GM18502 (cell line): Measurements from ENCODE around the gene FBL.

Experiments
- ATAC-seq: cut with Tn5 transposase; IDR thresholded peaks from one replicate; pipeline ENCODE4 v1.9.1; 2021; ENCODE audit warnings: mild to moderate bottlenecking; ENCODE audit not compliant: unreplicated experiment, poor library complexity

Gene FBL

DNA sequence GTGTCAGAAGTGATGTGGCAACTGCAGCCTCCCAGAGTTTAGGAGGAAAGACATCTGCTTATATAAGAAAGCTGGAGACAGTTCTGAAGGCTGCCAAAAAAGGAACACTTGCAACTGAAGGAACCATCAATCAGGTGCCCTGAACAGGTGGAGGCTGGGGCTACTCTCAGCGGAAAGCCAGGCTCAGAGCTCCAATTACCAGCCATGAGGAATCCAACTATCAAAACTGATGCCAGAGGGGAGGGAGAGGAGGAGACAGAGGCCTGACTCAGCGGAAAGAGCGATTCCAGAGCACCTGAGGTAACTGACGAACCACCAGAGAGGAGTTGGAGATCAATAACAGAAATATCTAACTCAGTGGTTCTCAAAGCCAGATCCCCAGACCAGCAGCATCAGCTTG, 43.2 kb downstream of the FBL start:
- ATAC-seq = no peak

GRCh38 chr19:39797083-39797482, 49.1 kb downstream of the FBL start:
- no peak for ATAC-seq

DNA sequence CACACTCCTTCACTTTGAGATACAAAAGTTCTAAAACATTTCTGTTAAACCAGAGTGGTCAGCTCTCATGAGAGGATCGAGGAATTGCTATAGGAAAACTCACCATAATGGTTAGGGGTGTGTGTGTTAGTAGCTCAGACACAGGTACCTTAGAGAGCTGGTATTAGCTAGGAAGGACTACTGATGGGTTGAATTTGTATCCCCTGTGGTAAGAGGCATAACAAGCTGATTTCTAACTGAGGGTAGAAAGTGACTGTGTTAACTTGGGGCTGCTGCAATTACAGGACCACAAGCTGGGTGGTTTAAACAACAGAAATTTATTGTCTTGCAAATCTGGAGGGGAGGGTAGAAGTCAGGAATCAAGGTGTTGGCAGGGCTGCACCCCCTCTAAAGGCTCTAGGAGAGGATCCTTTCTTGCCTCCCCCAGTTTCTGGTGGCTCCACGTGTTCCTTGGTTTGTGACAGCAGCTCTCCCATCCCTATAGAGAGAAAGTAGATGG, 50.1 kb downstream of the FBL start:
- ATAC-seq = no peak

DNA sequence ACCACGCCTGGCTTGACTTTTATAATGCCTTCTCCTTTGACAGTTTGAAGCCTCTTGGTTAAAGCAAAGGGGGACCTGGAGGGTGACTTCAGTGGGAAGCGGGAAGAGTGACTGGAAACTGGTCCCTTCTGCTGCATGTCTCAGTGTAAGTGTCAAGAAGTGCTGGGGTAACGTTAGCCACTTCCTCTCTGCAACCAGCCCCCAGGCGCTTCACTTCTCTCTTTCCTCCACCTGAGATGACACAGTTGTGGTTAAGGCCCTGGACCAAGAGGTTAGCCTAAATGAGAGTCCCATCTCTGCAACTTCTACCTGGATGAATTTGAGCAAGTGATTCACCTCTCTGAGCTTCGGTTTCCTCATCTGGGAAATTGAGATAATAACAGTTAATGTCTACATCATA, 51.2 kb downstream of the FBL start:
- no peak for ATAC-seq

DNA sequence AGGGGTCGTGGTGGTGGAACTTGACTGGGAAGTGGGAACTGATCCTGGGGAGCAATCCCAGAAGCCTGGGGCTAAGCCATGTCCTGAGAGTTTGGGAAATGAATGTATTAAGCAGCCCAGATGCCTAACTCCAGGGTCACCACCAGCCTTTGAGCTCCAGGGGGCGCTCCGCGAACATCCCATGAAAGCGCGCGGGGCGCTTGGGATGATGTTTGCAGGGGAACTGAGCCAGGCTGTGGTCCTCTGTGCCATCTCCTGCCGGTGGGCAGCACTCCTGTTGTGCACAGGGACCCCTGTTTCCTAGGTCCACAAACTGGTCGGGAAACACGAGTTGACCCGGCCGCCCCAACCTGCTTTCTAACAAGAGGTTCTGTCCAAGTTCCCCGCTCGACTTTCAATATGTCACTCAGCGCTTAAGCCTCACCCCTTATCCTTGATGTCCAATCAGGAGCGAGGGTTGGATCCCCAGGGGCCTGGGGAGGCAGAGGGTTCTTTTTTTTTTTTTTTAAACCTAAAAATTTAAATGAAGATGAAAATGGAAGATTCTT, 53.1 kb downstream of the FBL start:
- ATAC-seq = peak; percentile 59

DNA sequence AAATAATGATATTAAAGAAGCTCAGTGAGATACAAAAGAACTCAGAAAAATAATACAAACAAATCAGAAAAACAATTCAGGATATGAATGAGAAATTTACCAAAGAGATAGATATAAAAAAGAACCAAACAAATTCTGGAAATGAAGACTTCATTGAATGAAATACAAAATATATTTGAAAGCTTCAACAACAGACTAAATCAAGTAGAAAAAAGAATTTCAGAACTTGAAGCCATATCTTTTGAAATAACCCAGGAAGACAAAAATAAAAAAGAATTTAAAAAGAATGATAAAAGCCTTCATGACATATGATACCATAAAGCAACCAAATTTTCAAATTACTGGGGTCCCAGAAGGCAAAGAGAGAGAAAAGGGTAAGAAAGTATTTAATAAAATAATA, 57.9 kb downstream of the FBL start:
- no peak for ATAC-seq
